ENCODE results near the gene NRL.
"Not testable (repeated sequence)": the region's sequence is repeated elsewhere in the genome, so short reads cannot be mapped to it uniquely, and the experiment has no call there.

Gene NRL

GRCh38 chr14:24035769-24036168 is 79.0 kb downstream of the NRL start:
- H3K36me3 ChIP-seq; DNase-seq; H3K27me3 ChIP-seq (ENCODE audit: insufficient read depth, low read depth, severe bottlenecking); H3K9me3 ChIP-seq (ENCODE audit: severe bottlenecking): not testable (repeated sequence)
- TF ChIP-seq CTCF (IDR thresholded peaks at IDR 0.05; ENCODE audit: low read depth, low read length): 0 out of 2 replicates have a peak, but pooled peaks have one; percentile 3
- peak overlapping the region; percentile 58 for H3K4me3 ChIP-seq (ENCODE audit: low read depth, low read length)
- peak overlapping the region; percentile 73 for H3K27ac ChIP-seq

GRCh38 chr14:24032727-24033418 is 81.9 kb downstream of the NRL start:
- Histone ChIP-seq H3K27ac (no peak overlapping the region), H3K4me3 (ENCODE audit: low read depth, low read length) (no peak overlapping the region), H3K27me3 (ENCODE audit: insufficient read depth, low read depth, severe bottlenecking) (no peaks in the 10 kb centered on the region), H3K9me3 (ENCODE audit: severe bottlenecking) (peaks cover 9% of the 10 kb centered on the region), H3K36me3 (no peaks in the 10 kb centered on the region)
- no peak for DNase-seq
- no peak for TF ChIP-seq CTCF (IDR thresholded peaks at IDR 0.05; ENCODE audit: low read depth, low read length)

GRCh38 chr14:24031331-24031730 is 83.4 kb downstream of the NRL start:
- DNase-seq; H3K27me3 ChIP-seq (ENCODE audit: insufficient read depth, low read depth, severe bottlenecking); H3K27ac ChIP-seq; H3K36me3 ChIP-seq; H3K9me3 ChIP-seq (ENCODE audit: severe bottlenecking); H3K4me3 ChIP-seq (ENCODE audit: low read depth, low read length): not testable (repeated sequence)

GRCh38 chr14:24029687-24030086 is 85.1 kb downstream of the NRL start:
- not testable (repeated sequence) for H3K27ac ChIP-seq; H3K36me3 ChIP-seq; H3K4me3 ChIP-seq (ENCODE audit: low read depth, low read length); DNase-seq; H3K27me3 ChIP-seq (ENCODE audit: insufficient read depth, low read depth, severe bottlenecking); H3K9me3 ChIP-seq (ENCODE audit: severe bottlenecking)

Measured in WERI-Rb-1 (cell line).